Activated T-cell treated with anti-CD3 and anti-CD28 coated beads for 4 hours (primary cell): ENCODE data around the gene TBL2.
"Not testable (repeated sequence)": the region's sequence is repeated elsewhere in the genome, so short reads cannot be mapped to it uniquely, and the experiment has no call there.

Source experiments
- DNase-seq: peaks from one replicate; pipeline ENCODE4 v3.0.0-alpha.2; 2020

TBL2 gene

DNA sequence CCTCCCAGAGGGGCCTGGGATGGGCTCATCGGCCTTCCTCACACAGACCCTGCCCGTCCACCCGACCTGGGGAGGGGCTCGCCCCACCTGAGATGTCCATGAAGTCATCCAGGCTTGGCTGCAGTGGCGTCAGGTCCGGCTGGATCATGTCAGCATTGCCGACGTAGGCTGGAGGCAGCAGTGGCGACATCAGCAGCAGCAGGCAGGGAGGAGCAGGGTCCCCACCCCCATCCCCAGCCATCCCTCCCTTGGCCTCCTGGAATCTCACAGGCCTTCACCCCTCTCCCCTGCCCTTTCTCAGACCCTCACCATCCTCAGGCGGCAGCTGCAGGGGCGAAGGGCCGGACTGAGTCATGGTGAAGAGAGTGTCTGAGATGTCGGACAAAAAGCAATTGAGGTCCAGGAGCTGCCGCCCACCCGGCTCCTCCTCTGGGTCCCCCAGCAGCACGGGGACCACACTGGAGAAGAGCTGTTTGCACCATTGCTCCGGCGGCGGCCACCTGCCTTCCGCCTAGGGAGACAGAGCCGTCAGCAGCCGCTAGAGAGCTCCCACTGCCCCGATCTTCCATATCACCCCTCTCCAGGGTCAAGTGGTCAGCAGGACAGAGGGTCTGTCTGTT, 27.3 kb upstream of the TBL2 start:
- DNase-seq, result no peak

DNA sequence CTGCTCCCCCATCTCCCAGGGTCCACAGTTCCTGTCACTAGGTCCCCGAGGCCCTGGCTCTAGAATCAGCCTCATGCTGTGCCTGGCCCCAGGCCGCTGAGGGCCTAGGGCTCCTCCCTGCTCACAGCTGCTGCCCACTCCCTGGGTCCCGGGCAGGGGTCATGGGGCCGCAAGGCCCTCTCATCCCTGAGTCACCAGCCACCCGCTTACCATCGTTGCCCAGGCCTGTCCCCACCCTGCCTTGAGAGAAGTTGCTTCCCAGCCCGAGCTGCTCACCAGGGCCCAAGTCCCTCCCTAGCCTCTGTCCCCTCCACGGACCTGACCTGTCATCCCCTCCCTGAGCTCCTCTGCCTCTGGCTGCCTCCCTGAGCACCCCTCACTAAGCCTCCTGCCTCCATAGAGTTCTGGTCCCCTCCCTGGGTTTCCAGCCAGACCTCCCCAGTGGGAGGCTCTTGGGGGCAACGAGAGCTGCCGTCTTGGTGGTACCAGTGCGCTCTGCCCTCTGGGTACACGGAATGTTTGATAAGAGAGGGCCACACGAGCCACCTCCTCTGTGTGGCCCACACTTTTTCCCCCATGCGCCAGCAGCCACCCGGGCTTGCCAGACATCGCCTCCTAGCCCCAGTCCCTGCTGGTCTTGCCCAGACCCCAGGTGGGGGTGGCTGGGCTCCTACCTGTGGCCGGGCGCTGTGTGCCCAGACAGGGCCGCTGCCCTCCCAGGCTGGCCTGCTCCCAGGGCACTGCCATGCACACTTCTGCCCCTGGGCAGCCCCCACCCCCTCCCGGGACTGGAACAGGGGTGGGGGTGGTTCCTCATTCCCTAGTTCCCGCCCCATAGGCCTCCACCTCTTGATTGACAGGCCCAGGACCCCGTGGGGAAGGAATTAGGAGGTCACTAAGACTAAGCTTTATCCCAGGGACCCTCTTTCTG, 24.6 kb upstream of the TBL2 start:
- DNase-seq, result no peak

DNA sequence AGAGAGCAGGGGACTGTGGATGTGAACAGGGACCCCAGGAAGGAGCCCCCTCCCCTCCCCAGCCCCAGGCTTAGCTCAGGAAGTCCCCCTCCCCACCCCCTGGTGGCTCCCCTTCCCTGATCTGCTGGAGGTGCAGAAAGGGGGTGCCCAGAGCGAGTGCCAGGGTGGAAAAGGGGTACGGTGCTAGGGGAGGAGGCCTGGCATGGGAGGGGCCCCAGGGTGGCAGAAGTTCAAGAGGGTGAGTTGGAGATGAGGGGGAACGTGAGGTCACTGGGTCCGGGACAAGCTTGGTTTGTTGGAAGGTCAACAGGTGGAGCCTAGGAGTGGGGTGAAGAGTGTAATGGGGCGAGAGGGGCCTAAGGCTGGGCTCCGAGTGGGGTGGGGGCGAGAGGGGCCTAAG, 21.5 kb upstream of the TBL2 start:
- DNase-seq, result no peak

DNA sequence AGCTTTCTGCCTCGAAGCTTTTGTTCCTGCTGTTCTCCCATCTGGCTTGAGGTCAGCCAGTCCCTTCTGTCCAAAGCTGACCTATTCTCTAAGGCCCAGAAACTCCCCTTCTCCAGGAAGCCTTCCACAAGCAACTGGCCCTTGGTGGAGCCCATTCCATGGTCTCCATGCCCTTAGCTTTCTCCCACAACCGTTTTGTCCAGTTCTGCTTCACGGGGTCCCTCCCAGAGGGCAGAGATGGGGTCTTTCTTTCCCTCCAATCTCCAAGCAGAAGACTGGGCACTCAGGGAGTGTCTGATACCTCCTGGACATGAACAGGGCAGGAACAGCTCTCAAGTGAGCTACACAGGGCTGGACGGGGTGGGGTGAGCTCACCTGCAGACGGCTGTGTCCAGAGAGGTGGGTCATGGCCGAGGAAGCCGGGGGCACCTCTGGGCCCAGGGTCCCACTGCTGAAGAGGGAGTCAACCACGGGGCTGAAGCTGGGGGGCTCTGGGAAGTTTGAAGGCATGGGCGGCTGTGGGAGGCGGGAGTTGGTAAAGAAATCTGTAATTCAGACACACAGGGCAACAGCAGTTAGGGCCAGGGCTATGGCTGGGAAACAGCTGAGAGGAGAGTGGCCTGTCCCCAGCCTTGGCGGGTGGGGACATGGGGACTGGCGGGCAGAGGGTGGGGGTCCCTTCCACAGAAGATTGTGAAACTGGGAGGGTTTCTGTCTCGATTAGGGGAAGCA, 20.9 kb upstream of the TBL2 start:
- DNase-seq, result no peak

DNA sequence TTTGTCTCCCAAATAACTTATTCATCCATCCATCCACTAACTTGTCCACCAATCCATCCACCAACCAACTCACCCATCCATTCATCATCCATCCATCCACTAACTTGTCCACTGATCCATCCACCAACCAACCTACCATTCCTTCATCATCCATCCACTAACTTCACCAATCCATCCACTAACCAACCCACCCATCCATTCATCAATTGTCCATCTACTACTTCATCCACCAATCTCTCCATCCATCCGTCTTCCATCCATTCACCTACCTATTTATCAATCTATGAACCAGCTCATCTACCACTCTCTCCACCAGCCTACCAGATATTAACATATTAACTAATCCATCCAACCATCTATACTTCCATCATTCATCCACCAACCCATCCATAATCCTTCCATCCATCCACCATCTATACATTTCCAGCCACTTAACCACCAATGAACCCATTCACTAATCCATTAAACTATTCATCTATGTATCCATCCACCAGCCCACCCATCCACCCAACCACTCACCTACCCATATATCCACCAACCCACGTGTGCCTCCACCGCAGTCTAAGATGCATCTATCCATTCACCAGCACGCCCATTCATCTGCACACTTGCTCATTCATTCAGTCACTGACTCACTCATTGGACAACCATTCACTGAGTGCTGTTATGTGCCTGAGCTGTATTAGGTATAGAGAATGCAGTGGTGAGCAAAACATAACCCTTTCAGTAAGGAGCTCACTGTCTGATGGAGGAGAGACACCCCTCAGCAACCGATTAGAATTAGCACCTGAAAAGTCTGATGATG, 19.8 kb upstream of the TBL2 start:
- no peak for DNase-seq

DNA sequence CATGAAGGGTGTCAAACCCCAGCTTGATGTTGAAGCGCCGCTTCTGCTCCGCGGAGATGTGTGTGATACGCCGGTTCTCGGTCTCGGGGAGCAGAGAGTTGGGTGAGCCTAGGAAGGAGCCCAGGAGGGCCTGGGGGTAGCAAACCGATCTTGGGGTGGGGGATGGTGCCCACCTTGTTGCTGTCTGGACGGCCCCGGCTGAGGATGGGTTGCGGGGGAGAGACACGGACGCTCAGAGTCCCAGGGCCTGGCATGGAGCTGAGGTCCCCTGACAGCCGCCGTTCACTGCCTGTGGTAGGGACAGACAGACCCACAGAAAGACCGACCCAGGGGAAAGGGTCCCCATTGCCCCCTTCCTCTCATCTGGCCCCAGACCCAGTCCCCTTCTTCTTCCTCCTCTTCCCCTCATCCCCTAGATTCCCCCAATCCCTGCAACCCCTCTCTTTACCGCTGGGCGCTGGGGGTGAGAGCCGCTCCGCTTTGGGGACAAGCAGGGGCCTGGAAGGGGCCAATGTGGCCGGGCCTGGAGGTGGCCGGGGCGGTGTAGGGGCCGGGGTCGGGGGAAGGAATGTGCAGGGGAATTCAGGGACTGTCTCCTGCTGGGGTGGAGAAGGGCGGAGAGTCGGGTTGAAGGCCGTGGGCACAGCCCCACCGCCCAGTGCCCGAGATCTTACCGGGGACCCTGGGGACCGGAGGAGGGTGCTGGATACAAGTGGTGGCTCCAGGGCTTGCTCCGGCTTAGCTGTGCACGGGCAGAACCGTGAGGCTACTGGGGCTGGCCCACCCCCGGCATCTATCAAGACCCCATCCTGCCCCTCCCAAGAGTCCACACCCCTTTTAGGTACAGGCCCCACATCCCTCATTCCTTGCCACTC, 18.0 kb upstream of the TBL2 start:
- DNase-seq, result no peak

DNA sequence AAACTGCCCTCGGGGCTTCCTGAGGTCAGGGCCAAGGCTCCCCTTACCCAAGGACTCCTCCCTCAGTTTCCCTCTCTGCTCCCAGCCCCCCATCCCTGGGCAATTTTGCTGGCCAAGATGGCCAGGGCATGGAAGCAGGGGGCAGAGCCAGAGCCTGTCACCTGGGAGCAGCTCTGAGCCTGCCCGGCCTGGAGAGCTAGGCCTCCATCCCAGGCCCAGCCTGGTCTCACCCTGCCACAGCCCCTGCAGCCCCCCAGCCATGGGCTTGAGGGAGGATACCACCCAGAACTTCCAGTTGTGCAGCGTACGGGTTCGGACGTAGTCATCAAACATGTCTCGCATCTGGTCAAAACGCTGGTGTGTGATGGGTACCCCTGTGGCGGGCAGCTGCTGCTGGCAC, 17.0 kb upstream of the TBL2 start:
- DNase-seq, result no peak

DNA sequence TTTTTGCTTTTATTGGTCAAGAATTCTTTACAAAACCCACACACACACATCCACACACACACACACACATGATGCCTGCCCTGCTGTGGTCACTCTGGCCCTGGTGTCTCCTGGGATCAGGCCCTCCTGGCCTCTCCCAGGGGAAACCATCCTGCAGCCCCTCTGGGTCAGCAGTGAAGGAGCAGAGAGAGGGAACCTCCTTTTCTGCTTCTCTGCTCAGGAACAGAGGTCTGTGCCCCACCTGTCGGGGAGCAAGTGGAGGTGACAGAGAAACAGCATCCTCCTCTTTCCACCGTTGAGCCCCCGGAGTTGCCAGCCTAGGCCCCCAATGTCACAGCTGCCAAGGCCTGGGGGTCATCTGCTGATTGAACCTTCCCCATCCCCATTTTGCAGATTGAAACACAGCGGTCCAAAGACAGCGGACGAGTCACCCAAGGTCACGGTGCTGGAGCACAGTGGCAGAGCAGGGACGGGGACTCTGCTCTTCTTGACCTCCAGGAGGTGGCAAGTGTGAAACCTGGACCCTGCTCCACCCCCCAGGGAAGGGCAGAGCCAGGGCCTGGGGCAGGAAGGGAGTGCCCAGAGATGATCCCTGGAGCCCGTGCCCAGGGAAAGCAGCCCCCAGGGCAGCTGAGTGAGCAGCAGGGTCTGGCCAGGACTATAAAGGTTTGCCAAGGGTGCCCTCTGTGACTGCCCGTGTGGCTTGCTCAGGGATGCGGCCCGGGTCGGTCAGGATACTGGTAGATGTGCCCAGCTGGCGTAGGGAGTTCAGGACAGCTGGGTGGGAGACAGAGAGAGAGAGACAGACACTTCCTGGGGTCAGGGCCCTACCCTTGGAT, 15.0 kb upstream of the TBL2 start:
- DNase-seq, result no peak

DNA sequence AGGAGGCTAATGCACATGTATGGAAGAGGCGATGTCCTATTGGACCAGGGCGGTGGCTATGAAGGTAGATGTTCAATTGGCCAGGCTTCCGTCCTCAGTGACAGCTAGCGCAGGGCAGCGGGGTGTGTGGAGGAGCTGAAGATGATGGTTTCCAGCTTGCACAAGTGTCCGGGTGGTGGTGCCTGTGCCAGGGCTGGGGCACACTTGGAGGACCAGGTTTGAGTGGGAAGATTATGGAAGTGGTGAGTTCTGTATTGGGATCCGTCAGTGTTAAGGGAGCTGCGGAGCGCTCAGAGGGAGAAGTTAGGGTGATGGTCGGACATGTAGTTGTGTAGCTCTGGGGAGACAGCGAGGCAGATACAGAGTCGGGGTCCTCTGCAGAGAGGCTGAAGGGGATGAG, 8.5 kb upstream of the TBL2 start:
- no peak for DNase-seq

DNA sequence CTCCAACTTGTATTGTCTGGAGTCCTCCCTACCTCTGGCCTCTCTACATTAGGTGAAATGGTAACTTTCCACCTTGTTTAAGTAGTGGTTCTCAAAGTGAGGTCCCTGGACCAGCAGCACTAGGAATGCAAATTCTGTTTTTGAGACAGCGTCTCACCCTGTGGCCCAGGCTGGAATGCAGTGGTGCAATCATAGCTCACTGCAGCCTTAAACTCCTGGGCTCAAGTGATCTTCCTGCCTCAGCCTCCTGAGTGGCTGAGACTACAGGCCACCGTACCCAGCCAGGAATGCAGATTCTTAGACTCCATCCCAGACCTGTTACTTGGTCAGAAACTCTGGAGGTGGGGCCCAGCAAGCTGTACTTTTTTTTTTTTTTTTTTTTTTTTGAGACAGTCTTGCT, 6.8 kb upstream of the TBL2 start:
- no peak for DNase-seq

DNA sequence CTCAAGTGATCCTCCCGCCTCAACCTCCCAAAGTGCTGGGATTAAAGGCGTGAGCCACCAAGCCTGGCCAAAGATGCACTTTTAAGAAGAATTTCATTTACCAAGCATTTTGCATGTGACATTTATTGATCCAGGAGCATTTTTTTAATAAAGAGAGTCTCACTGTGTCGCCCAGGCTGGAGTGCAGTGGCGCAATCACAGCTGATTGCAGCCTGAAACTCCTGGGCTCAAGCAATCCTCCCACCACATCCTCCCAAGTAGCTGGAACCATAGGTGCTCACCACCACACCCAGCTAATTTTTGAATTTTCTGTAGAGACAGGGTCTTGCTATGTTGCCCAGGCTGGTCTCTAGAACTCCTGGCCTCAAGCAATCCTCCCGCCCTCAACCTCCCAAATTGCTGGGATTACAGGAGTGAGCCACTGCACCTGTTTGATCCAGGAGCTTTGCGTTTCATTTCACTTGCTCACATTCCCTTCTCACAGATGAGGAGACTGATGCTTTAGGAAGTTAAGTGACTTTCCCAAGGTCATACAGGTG, 4.4 kb upstream of the TBL2 start:
- no peak for DNase-seq

DNA sequence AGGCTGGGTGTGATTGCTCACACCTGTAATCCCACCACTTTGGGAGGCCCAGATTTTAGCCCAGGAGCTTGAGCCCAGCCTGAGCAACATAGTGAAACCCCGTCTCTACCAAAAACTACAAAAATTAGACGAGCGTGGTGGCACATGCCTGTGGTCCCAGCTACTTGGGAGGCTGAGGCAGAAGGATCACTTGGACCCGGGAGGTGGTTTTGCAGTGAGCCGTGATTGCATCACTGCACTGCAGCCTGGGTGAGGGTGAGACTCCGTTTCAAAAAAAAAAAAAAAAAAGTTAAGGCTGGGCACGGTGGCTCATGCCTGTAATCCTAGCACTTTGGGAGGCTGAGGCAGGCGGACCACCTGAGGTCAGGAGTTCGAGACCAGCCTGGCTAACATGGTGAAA, 2.6 kb upstream of the TBL2 start:
- DNase-seq, result not testable (repeated sequence)

DNA sequence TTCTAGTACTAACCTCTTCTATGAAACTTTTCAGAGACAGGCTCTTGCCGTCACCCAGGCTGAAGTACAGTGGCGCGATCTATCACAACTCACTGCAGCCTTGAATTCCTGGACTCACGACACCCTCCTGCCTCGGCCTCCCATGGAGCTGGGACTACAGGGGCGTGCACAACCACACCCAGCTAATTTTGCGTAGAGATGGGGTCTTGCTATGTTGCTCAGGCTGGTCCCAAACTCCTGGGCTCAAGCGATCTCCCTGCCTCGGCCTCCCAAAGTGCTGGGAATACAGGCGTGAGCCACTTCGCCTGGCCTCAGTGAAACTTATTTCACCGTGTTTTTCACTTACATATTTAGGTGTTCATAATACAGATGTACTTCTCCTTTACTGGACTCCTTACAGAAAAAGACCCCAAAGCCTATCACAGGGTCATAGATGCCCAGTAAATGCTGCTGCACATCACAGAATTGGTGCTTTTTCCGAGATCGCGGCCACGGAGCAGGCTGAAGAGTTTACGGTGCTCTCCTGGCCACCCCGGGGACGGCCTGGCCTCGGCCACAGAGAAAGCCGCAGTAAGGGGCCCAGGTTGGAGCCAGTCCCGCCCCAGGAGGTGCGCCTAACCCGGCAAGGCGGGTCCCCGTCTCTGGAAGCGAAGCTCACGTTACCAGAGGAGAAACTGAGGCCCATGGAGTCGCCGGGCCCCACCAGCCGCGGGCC, 595 bp downstream of the TBL2 start:
- no peak for DNase-seq

DNA sequence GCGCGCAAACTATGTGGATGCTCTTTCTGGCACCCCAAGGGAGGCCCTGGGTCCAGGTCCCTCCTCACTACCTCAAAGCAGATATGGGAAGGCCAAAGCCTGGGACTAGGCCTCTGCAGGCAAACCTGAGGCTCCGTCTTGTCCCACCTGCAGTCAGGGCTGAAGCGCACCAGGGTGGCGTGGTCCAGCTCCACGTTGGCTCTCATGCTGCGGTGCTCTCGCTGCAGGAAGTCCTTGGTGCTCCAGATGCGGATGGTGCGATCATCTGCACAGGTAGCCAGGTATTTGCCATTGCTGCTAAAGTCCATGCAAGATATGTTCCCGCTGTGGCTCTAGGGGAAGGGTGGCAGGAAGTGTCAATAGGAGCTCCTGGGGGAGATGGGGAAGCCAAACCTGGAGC, 4.6 kb downstream of the TBL2 start:
- DNase-seq, result no peak

DNA sequence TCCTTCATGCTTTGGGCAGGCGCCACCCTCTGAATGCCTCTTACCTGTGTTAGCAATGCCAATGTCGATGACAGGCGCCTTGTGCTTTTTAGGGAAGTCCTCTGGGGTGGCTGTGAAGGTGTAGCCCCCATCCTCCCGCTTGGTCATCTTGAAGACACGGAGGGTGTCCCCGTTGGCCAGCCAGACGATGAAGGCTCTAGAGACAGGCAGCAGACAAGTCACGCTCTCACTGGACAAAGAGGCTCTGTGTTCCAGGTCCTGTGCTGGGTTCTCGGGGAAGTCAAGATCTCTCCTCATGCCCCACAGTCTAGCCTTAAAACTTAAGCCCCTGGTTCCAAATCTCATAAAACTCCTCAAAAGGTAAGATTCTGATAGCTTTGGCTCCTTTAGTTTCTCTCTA, 5.1 kb downstream of the TBL2 start:
- DNase-seq, result no peak

DNA sequence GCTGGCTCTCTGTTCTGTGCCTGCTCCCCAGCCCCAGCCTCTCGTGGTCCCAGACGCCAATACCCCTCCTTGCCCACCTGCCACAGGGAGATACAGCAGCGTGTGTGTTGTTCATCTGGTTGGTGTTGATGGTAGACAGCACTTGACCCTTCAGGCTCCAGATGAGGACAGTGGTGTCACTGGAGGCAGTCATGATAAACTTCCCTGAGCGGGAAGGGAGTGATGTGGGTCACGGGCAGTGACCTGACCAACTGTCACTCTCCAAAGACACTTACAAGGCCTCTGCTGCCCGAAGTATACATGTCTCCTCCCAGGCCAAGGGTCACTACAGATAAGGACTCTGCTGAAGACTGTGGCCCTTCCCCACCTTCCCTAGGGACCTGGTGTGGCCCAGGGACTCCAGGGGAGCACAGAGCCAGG, 5.6 kb downstream of the TBL2 start:
- DNase-seq, result no peak

DNA sequence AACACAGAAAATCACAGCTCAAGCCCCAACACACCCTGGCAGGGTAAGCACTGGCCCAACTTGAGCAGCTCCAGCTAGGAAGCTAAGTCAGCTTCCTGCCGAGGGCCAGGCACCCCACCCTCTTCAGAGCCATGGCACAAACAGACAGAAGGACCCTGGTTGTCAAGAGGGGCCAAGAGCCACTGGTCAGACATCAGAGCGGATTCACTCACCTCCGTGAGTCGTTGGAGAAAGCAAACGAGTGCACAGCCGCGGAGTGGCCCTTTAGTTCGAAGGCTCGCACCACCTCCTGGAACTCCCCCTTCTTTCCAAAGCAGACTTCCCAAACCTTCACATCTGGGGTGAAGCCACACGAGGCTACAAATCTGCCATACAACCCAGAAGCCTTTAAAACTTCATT, 7.4 kb downstream of the TBL2 start:
- DNase-seq, result no peak

DNA sequence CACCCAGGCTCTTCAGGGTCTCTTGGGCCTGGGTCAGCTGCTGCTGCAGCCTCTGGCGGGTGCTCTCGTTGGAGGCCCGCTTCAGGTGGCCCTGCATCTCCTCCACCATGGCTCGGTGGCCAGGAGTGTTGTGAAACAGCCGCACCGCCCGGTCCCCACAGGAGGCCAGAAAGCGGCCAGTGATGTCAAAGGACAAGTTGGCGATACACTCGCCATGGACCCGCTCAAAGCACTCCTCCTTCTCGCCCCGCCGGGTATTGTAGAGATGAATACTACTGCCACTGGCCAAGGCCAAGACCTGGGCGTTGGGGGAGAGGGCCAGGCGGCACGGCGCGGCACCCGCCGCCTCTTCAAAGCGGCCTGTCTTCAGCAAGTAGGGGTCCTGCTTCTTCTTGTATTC, 7.9 kb downstream of the TBL2 start:
- no peak for DNase-seq

DNA sequence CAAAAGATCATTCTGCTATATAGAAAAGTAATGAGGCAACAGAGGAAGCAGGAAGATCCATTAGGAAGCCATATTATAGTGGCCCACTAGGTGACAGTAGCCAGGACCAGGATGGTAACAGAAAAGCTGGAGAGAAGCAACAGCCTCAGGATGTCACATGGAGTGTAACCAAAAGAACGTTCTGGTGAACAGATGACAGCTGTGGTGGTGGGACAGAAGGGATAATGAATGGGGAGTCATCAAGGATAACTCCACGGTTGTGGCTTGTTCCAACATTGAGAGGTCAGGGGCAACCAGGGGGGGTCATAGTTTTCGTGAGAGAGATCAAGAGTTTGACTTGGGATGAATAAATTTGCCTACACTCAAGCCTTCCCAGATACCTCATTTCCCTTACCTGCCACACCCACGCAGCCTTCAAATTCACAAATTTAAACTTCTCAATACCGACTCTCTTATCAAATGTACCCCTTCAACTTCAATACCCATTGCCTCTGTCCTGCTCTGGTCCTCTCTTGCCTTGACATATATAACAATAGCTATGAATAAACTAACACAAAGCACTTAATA, 9.3 kb downstream of the TBL2 start:
- DNase-seq, result no peak
